Cardiac fibroblast (primary cell): Measurements from ENCODE around the gene PROZ.

Experiments used
- DNase-seq, 2 donors: peaks; one replicate each; pipeline versions ENCODE4 v3.0.0 to v3.0.0-alpha.2; 2010; ENCODE audit warnings: low read depth in 2 of 2
- H3K4me3 ChIP-seq, 2 donors: replicated peaks in 1 of 2; 1 replicate in 1 of 2; 2 replicates in 1 of 2; pipeline ENCODE4 v1.5.1; 2011; ENCODE audit warnings: low read depth in 2 of 2, low read length in 2 of 2, mild to moderate bottlenecking in 2 of 2, moderate library complexity in 1 of 2
- TF ChIP-seq, protein P1 (sequence below): IDR thresholded peaks from one replicate; pipeline ENCODE4 v1.5.1; 2011; ENCODE audit warnings: low read depth, mild to moderate bottlenecking, low read length, inconsistent platforms

PROZ gene

DNA sequence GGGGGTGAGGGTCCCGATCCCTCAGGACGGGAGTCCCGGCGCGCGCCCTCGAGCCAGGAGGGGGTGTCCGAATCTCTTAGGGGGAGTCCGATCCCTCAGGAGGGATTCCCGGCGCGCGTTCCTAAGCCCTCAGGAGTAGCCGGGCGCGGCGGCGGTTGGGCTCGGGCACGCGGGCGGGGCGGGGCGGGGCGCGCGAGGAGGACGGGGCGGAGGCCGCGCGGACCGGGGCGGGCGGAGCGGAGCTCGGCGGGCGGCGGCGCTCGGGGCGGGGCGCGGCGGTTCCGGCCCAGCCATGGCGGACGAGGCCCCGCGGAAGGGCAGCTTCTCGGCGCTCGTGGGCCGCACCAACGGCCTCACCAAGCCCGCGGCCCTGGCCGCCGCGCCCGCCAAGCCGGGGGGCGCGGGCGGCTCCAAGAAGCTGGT is 50.9 kb downstream of the PROZ start, which contains the start of gene CUL4A:
Gene CUL4A (plus strand): TSS at position 278 of the 423 bp plus-strand sequence. CDS start 15 bp downstream, at position 293.
- TF ChIP-seq, protein P1, sequence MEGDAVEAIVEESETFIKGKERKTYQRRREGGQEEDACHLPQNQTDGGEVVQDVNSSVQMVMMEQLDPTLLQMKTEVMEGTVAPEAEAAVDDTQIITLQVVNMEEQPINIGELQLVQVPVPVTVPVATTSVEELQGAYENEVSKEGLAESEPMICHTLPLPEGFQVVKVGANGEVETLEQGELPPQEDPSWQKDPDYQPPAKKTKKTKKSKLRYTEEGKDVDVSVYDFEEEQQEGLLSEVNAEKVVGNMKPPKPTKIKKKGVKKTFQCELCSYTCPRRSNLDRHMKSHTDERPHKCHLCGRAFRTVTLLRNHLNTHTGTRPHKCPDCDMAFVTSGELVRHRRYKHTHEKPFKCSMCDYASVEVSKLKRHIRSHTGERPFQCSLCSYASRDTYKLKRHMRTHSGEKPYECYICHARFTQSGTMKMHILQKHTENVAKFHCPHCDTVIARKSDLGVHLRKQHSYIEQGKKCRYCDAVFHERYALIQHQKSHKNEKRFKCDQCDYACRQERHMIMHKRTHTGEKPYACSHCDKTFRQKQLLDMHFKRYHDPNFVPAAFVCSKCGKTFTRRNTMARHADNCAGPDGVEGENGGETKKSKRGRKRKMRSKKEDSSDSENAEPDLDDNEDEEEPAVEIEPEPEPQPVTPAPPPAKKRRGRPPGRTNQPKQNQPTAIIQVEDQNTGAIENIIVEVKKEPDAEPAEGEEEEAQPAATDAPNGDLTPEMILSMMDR, result no peak
- peak; percentile 73 to 77 for DNase-seq
- peak within 1 kb of the TSS; percentile 73 to 90 for H3K4me3 ChIP-seq

DNA sequence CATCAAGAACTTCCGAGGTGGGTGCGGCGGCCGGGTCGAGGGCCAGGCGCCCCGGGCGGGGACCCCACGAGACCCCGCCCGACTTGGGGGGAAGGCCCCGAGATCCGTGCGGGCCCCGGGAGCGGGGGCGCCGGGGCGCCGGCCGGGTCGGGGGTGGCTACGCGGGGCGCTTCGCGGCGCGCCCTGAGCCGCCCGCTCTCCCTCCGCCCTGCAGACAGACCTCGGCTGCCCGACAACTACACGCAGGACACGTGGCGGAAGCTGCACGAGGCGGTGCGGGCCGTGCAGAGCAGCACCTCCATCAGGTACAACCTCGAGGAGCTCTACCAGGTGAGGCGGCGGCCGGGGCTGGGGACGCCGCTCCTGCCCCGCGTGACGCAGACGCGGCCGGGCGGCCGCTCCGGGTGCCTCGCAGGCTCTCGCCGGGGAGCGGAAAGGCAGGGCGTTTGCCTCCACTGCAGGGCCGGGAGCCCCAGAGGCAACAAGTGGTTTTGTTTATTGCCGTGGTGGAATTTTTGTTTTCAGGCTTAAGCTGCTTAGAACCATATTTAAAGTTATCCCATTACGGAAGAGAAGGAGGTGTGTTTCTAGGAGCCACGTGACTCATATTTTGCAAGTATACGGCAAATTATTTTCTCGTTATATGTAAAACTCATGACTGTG is 51.4 kb downstream of the PROZ start:
- DNase-seq, result peak; percentile 57 to 62
- TF ChIP-seq, protein P1, result no peak
- H3K4me3 ChIP-seq, result peak overlapping the region; percentile 61 to 90

DNA sequence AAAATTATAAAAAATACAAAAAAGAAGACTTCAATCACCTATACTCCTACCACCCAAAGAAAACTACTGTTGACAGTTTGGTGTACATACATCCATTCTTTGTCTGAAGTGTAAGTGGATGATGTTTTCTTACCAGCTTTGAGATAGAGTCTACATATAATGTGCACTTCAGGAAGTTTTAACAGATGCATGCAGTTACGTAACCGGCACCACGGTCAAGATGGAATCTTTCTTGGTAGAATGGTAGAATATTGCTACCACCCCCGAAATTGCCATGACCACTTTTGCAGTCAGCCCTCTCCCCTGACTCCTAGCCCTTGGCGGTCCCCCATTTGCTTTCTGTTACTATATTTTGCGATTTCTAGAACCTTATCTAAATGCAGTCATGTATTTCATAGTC is 52.4 kb downstream of the PROZ start:
- H3K4me3 ChIP-seq, result peak overlapping the region in 1 of 2 donors; percentile 90
- TF ChIP-seq, protein P1, result no peak
- no peak for DNase-seq

DNA sequence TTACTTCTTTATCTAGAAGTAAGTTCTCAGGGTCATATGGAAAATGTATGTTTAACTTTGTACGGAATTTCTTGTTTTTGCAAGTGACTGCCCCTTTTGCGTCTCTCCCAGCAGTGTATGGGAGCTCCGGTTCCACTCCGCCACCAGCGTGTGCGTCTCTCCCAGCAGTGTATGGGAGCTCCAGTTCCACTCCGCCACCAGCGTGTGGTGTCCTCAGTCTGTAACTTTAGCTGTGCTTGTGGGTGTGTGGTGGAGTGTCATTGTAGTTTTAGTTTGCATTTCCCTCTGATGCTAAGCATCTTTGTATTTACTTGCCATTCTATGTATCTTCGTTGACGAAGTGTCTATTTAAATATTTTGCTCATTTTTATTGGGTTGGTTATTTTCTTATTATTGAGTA is 53.3 kb downstream of the PROZ start:
- TF ChIP-seq, protein P1, result peak; percentile 4
- DNase-seq, result no peak
- H3K4me3 ChIP-seq, result no peak overlapping the region

DNA sequence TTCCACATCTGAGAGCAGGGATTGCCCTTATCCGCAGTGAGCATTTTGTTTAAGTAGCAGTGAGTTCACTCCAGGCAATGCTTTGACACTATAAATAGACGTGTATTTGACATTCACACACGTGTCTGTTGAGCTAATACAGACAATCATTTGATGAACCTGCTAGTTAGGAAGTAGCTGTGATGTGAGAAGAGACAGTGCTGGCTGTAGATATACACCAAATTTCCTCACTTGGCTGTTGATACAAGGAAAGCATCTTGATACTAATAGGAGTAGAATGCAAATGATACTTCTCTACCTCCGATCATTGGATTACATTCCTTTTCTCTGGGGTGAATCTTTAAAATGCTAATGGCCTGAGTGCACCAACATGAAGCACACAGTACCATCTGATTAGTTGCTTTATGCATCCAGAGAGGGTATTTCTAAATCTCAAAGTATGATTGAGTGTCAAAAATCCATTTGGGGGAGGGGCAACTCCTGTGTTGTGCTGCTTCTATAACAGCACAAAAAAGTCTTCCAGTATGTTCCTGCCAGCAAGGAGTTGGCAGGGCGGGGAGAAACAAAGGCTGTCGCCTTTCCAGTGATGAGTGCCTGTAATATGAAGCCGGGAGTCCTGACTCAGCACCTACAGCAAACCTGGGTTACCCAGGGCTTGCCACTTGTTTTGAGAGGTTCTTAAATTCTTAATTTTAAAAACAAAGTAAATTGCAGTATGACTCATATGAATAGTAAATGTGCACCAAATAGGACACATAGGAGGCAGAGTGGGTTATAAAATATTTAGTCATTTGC is 58.0 kb downstream of the PROZ start:
- TF ChIP-seq, protein P1, result no peak
- DNase-seq, result peak; percentile 69 to 71
- no peak overlapping the region for H3K4me3 ChIP-seq

DNA sequence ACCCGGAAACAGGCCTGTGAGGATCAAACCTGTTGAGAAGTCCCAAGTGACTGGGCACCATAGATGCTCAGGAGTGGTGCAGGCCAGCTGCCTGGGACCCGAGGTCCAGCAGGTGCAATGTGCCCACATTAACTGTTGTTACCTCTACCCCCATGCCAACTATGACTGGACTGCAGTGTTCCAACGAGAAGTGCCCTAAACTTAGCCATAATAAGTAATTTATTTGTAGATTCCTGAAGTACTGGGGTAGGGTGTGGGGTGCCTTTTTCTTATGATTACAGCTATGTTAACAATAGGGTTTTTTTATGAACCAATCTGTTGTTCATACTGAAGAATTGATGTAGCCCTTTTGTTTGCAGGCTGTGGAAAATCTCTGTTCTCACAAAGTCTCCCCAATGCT is 60.1 kb downstream of the PROZ start:
- TF ChIP-seq, protein P1, result no peak
- no peak for DNase-seq
- no peak overlapping the region for H3K4me3 ChIP-seq
